GM18868 (cell line): ENCODE results near the gene TRERF1.

Source experiments
- ATAC-seq: cut with Tn5 transposase; IDR thresholded peaks from one replicate; pipeline ENCODE4 v1.9.1; 2021; ENCODE audit warnings: mild to moderate bottlenecking, moderate library complexity; ENCODE audit not compliant: unreplicated experiment

The TRERF1 gene

DNA sequence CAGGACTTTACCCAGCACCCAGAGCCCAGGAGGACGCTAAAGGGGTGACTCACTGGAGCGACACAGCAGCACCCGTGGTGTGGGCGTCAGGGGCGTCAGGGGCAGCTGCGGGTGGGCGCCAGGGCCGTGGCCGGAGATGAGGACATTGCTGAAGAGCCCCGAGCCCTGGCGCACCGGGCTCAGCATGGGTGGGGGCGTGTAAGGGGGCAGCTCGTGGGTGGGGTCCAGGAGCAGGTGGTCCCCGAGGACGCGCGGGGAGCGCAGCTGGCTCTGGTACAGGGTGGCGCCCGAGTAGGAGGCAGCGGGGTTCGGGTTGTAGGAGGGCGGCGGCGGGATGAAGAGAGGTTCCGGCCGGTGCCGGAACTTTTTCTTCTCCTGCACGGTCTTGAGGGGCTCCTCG, 192.4 kb downstream of the TRERF1 start:
- ATAC-seq: no peak

DNA sequence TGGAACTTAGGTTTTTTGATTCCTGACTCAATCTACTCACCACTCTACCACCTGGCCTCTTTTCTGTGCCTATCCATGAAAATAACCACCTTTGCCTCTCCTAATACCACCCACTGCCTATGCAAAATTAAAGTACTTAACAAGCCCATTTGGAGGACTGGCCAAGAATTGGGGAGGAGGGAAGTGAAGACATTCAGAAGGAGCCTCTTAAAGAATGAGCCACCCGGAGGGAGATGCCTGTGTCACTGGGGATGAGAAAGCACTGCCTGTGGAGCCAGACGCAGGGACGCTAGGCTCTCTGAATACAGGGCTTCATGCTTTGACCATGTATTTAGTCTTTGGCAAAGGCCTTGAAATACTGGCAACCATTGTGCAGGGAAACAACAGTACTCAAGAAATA, 194.1 kb downstream of the TRERF1 start:
- no peak for ATAC-seq

DNA sequence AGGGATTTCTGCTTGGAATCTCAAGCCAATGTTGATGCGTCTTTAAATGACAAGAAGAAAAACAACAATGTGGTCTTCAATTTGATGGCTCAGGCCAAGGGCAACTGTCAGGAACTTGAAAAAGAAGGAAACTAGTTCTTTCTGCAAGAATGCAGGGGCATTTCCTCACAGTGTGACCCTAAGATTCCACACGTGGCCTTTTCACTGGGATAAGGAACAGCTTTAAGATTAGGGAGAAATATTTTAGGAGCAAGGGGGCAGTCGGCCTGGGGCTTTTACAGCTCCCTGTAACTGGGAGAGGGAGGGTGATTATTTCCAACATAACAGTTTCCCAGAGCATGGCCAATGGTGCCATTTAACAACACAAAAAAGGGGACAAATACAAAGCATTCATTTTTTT, 194.7 kb downstream of the TRERF1 start:
- no peak for ATAC-seq

DNA sequence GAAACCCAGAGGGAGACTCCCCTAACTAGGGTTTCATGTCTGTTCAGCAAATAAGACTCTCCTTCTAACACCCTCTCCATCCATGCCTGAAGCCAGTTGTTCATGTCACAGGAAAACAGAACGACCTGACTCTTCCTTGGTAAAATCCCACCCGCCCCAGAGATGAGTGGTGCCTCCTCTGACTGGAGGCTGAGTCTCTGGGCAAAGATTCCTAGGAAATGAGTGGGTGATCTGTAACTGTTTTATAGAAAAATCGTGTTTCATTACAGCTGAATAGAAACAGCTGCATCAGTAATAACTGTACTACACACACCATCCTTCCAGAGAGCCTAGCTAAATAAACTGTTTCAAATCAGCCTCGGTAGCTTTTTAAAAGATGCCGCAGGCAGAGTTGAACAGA, 196.7 kb downstream of the TRERF1 start:
- ATAC-seq: no peak

DNA sequence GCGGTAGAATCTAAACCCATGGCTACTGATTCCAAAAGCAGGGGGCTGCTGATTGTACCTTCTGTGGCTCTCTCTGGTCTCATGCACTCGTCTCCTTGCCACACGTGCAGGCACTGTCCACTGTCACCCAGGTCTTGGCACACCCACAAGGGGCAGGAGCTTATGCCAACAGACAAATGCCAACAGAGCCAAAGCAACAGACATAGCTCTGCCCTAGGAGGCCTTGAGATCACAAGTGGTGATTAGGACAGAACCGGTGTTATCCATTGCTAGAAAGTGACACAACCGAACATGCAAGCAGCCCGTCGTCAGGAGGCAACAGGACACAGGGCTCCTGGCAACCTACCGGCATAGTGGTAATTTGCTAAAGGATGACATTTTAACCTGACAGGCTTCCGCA, 197.2 kb downstream of the TRERF1 start:
- no peak for ATAC-seq

DNA sequence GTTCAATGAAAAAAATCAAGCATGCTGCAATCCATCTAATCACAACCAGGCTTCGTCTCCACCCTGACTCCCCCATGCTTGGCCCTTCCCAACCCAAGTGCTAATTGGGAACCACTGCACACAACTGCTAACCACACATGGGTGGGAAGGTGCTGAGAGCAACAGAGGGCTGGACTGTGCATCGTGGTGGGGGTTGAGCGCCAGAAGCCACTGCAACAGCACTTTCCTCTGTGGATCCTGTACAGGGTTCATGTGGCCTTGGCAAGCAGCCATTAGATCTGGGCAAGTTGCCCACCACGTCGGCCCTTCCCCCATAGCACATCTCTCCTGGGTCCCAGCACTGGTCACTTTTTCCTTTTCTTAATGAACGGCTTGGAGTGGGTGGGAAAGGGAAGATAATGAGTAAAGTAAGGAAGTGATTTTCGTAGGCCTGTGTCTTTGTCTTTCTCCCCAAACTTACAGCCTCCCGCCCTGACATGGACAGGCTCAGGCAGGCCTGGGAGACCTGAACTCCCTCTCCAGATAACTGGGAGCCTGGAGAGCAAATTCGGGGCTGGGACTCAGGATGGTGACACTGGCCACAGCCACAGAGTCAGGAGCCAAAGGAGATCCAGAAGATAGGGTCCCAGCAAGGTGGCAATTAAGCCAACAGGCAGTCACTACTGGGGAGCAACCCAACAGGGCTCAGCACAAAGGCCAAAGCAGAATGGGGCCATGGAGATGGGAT, 199.7 kb downstream of the TRERF1 start:
- no peak for ATAC-seq

DNA sequence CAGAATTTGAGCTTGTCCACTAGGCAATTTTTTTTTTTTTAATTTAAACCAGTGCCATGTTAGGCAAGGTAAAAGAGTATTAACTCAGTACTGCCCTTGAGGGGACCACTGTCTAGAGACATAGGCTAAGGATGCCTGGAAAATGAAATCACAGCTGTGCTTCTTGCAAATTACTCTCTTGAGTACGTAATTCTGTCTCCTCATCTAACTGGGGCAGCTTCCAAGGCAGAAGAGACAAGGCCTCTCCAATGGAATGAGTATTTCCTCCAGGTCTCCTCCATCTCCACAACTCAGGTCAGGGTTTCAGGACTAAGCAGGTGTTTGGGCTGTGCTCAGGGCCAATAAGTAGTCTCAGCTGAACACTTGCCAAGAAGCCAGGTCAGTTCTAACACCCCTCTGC, 200.2 kb downstream of the TRERF1 start:
- ATAC-seq: no peak

DNA sequence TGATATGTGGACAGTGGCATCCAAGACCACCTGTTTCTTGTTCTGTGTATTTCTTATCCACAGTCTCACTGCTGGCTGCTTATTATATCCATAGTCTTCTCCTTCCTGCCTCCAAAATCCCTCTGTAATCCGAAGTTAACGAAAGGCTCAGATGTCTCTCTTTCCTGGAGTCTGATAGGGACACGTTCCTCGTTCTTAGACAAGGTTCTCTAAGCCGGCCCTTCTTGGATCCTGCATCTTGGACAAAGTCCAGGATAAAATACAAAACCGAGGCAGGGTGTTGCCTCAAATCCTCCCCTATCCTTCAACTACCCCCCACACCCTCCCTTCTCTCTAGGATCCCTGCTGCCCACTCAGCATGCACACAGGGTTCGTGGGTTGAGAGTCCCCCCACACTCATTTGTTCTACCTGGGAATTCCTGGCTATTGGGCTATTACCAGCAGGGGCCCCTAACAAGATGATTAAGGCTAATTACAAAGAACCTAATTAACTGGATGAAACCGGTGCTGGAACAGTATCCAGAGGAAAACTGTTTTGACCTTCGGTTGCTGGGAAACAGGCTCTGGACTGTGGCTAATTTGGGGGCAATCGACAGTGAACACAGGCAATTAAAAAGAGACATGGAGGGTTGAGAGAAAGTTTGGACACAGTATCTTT, 201.3 kb downstream of the TRERF1 start:
- ATAC-seq: no peak

DNA sequence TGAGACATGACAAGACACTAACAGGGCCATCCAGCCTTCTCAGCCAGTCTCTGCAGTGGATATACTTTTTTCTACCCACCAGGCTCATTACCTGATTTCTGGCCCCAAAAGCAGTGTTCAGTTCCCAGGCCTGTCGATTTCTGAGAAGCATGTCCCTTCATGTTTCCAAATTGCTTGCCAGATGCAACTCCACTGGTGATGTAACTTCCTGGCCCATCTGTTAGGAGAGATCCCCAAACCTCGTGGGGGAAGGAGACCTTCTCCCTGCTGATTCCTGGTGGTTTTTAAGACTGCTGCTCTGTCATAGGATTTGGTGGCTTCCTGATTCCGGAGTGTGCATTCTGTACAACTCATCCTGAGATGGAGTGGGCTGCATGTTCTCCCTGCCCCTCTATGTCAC, 202.4 kb downstream of the TRERF1 start:
- ATAC-seq: no peak

DNA sequence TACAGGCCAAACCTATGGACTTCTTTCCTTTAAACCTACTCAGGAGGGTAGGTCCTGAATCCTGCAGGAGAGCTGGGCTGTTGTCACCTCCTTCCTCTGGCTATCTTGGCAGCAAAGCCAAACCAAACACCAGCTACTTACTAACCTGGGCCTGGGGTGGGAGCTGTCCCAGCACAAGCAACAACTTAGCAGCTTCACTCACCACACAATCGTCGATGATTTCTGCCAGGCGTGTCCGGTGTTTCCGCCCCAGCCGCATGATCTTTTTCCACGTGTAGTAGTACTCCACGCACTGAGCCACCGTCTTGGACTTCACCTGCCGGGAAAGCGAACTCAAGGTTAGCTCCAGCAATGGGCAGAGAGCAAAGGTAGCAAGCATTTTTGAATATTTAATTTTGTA, 208.7 kb downstream of the TRERF1 start:
- no peak for ATAC-seq

DNA sequence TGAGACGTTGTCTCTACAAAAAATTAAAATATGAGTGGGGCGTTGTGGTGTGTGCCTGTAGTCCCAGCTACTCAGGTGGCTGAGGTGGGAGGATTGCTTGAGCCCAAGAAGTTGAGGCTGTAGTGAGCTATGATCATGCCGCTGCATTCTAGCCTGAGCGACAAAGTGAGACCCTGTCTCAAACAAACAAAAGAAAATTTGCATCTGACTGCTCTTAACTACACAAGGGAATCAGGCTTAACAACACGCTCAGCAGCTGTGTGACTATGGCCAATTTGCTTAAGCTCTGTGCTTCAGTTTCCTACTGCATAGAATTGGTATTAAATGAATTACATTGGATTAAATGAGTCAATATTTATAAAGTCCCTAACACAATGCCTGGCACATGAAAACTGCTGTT, 209.8 kb downstream of the TRERF1 start:
- no peak for ATAC-seq

DNA sequence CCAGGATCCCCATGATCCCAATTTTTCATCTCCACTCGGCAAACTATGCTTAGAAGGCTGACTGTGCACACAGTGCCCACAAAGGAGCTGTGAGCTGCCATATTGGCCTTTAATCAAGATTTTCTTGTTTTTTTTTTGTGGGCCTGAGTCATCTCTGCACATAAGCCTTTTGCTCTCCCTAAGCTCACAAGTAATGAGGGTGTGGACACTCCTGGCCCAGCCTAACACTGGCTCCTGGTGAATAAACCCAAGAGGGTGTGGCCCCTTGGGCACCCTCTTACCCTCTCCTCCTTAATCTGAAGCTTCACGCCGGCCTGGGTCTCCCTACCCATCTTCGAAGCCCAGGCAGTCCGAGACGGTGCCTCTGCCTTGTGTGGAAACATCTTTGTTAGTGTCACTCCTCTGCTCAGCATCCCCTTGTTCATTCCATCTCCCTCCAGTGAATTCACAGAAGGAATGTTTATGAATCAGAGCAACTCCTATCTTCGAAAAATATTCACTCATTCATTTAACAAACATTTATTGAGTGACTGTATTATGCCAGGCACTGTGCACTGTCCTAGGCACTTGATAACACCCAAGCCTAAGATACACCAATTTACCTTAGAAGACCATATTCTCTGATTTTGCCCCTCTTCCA, 211.9 kb downstream of the TRERF1 start:
- no peak for ATAC-seq

DNA sequence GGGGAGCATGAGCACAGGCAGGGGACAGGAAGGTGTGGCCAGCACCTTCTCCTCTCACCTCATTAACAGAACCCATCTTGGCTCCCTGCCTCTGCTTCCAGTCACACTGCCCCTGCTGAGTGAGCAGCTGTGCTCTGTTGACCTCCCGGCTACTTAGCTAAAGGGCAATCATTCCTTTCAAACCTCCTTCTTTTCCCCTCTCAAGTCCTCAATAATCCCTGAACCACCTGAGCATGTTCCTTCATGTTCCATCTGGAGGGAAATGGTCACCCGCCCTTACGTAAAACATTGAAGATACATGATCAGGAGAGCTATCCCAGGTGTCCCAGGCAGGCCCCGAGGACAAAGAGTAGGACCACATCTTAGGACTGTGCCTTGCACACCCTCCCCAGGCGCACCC, 212.4 kb downstream of the TRERF1 start:
- no peak for ATAC-seq

DNA sequence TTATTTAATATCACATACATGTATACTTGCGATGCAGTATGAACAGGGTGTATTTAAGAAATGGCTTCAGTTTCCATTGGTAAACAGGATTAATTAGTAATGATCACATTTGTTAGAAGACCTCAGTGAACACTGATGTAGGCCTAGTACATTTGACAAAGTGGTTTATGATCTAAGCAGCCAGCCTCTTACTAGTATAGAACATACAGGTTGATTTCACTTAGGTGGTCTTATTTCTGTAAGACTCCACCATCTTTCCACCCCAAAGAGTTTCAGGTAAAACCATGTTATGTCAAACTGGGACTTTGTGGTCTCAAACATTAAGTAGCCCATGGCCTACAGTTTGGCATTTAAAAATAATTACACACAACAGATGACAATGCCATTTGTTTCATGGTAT, 213.9 kb downstream of the TRERF1 start:
- ATAC-seq: no peak

DNA sequence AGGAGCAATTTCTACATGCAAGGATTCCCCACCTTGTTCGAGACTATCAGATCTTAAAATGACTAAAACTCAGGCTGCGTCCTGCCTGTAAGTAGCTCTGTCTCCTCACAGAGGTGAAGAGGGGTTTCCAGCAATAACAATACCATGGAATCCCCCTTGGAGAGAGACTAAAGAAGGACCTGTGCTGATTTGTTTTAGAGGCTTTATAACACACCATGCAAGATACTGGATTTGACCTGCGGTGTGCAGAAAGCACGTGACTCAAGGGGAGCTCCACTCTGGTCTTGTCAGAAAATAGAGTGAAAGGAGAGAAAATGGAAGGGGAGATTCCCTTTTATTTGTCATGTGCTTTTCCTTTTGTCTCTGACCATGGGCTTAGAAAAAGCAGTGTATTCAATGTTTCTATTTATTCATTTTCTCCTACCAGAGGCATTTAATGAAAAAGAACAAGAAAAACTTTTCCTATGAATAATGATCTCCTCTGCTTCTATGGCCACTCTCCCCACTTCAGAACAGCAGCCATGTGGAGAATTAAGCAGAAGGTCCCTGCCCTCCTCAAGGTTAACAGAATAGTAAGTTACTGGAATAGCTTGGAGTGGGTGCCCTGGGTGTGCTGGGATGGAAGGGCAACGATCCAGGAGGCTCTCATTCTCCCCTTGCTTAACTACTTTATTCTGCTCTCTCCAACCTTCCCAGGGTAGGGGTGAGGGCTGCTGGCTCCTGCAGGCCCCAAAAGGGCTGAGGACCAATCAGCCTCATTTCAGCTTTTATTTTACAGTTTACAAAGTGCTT, 214.8 kb downstream of the TRERF1 start:
- peak; percentile 84 for ATAC-seq

DNA sequence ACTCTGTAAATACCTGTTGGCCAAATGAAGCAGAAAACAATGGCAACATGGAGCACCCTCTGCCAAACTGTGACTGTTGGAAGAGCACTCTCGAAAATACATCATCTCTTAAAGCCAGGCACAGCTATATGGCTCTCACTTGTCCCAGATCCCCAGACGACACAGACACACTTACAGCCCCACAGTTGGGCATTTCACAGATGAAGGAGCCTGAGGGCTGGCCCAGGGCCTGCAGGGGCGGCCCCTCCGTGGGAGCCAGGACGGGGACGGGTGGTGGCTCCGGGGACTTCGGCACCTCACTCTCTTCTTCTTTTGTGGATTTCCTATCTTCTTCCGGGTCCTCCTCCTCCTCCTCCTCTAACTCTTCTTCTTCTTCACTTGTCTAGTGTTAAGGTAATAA, 215.7 kb downstream of the TRERF1 start:
- no peak for ATAC-seq

DNA sequence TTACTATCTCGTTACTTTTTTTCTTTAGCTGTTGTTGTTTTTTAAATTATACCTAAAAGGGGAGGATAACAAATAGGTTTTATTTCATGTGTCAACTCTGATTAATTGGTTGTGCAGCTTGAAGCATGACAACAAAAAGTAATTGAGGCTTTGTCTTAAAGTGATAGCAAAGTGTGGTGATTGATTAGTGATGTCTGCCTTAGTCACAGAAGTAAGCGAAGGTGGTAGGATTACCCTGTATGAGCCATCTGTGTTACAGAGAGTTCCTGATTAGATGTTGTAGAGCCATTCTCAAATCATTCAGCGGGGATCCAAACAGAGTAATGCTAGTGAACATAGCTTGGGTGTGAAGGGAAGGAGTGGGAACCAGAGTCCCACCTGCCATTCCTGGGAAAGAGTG, 219.7 kb downstream of the TRERF1 start:
- no peak for ATAC-seq

DNA sequence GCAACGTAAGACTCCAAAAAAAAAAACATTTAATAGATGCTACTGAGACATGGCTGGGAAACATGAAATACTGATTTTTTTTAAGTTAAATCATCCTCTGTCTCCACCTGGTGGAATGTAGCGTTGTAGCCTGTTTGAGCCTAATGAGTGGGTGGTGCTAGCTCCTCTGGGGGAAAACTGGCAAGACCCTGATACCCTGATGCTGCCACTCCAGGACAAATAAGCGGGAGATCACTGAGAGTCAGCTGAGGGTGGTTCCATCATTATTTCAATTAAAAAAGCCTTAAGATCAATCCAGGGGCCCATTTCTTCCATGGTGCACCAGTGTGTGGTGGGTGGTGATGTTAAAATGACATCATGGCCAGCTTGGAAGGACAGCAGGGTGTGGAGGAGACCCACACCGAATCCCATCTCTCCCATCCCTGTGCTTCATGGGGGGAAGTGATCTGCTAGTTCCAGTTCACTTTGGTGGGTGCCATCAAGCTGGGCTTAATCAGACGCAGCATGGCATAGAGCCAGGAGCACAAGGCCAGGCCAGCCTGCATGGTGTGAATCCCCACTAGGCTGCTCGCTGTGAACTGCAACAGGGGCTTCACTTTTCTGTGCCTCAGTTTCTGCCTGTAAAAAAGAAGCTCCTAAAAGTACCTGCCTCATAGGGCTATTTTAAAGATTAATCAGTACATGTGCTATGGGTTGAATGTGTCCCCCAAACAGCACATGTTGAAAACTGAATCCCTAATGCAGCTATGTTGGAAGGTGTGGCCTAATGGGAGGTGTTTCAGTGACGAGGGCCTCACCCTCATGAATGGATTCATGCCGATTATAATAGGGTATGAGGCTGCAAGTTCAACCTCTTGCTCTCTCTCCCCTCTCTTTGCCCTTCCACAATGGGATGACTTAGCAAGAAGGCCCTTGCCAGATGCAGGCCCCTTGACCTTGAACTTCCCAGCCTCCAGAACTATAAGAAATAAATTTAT, 221.1 kb downstream of the TRERF1 start:
- ATAC-seq: no peak

DNA sequence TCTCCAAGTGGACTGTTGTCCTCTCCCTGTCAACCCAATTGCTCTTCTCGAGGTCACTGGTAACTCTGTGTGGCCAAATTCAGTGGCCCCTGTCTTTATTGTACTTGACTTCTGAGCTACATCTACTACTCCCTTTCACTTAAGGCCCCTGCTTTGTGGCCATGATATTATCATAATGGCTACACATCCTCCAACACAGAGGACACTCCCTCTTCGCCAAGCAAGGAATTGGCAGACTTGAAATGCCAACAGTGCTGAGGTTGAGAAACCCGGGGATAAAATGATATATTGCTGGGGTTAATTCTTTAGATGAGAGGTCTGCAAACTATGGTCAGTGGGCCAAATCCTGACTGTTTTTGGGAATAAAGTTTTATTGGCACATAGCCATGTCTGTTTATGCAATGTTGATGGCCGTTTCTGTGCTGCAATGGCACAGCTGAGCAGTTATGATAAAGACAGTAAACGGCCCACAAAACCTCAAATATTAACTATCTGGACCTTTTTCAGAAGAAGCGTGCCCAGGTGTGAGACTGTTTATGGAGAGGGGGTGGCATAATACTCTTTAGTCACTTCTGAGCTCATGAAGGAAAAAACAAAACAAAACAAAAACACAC, 222.1 kb downstream of the TRERF1 start:
- no peak for ATAC-seq

DNA sequence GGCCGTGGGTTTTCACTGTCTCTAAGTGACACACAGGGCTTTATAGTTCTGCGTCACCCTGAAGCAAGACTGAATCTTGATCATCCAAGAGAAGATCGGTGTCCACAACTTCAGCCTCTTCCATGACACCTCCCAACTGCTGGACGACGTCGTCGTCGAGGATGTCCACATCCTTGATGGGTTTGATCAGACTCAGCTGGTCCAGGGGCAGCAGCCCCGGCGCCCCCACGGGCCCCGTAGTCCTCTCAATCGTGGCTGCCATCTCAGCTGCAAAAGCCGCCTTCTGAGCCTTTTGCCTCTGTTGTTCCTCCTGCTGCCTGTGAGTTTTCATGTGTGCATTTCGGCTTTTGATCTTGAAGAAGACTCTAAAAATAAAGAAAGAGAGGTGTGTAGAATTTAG, 223.4 kb downstream of the TRERF1 start:
- ATAC-seq: no peak
